Neutrophil (primary cell): ENCODE measurements around the gene ATP9B.

Experiments
- H3K27ac ChIP-seq: fragments of 200-600 bp; sonication (generic); 2 replicates; pipeline ENCODE4 v1.5.1; 2016; ENCODE audit warnings: mild to moderate bottlenecking, moderate library complexity
- H3K27me3 ChIP-seq: fragments of 200-600 bp; sonication (generic); 2 replicates; pipeline ENCODE4 v1.6.0; 2016; ENCODE audit warnings: mild to moderate bottlenecking
- H3K36me3 ChIP-seq: fragments of 200-600 bp; sonication (generic); 2 replicates; pipeline ENCODE4 v1.5.1; 2017
- H3K4me1 ChIP-seq, 2 experiments: fragments of 200-600 bp in 1 of 2; sonication (generic) in 1 of 2; 1 replicate in 1 of 2; 2 replicates in 1 of 2; pipeline versions ENCODE4 v1.5.1 to v1.6.1; 2013 to 2016; ENCODE audit warnings: low read depth in 1 of 2, low read length in 1 of 2, mild to moderate bottlenecking in 1 of 2, moderate library complexity in 1 of 2; ENCODE audit not compliant: control insufficient read depth in 1 of 2, insufficient read depth in 1 of 2
- H3K4me3 ChIP-seq, 2 experiments: fragments of 200-600 bp in 1 of 2; sonication (generic) in 1 of 2; 1 replicate in 1 of 2; 2 replicates in 1 of 2; pipeline ENCODE4 v1.5.1; 2013 to 2016; ENCODE audit warnings: low read depth in 1 of 2, low read length in 1 of 2, mild to moderate bottlenecking in 1 of 2, moderate library complexity in 1 of 2
- H3K9me3 ChIP-seq: fragments of 200-600 bp; sonication (generic); 2 replicates; pipeline ENCODE4 v1.5.1; 2016
- TF ChIP-seq, protein P1 (sequence below): fragments of 200-600 bp; sonication (generic); IDR thresholded peaks from 2 replicates; pipeline ENCODE4 v1.5.1; 2016; ENCODE audit warnings: antibody characterized with exemption

The ATP9B gene

DNA sequence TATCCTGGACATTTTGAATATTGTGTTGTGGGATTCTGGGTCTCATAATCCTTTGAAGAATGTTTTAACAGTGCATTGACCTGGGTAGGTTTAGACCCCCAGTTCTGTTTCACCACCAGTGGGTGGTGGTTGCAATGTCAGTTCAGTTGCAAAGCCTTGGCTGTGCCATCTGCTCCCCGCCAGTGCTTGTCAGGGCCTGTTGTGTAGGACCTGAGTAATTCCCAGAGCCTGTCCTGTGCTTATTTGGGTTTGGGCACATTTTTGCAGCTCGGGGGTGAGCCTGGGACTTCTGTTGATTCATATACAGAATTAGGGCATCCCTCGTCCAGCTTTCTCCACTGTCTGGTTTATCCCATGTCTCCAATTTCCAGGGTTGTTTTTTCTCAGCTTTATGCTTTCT, 24.8 kb downstream of the ATP9B start:
- H3K9me3 ChIP-seq: no peaks in the 10 kb centered on the region
- no peak overlapping the region for H3K4me3 ChIP-seq
- no peak overlapping the region for H3K27ac ChIP-seq
- H3K36me3 ChIP-seq: no peaks in the 10 kb centered on the region
- no peaks in the 10 kb centered on the region for H3K27me3 ChIP-seq
- H3K4me1 ChIP-seq: no peaks in the 10 kb centered on the region
- TF ChIP-seq, protein P1, sequence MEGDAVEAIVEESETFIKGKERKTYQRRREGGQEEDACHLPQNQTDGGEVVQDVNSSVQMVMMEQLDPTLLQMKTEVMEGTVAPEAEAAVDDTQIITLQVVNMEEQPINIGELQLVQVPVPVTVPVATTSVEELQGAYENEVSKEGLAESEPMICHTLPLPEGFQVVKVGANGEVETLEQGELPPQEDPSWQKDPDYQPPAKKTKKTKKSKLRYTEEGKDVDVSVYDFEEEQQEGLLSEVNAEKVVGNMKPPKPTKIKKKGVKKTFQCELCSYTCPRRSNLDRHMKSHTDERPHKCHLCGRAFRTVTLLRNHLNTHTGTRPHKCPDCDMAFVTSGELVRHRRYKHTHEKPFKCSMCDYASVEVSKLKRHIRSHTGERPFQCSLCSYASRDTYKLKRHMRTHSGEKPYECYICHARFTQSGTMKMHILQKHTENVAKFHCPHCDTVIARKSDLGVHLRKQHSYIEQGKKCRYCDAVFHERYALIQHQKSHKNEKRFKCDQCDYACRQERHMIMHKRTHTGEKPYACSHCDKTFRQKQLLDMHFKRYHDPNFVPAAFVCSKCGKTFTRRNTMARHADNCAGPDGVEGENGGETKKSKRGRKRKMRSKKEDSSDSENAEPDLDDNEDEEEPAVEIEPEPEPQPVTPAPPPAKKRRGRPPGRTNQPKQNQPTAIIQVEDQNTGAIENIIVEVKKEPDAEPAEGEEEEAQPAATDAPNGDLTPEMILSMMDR: no peak

DNA sequence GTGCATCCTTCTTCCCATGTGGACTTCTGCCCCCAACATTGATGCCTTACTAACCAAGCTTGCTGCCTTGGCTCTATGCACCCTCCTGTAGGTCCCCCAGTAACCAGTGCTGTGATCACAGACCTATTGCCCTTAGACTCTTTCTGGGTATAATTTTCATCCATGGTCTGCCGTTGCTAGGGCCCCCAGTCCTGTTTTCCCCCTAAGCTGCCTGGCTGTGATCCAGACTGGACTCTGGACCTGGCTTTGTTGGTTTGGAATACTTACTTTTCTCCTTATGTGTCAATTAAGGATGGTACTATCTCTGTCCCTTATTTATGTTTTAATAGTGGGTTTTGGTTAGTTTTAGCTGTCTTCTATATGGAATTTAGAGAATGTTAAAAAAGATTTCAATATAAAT, 26.0 kb downstream of the ATP9B start:
- Histone ChIP-seq H3K4me1 (no peaks in the 10 kb centered on the region), H3K36me3 (no peaks in the 10 kb centered on the region), H3K27ac (no peak overlapping the region), H3K4me3 (no peak overlapping the region), H3K27me3 (no peaks in the 10 kb centered on the region), H3K9me3 (no peaks in the 10 kb centered on the region)
- TF ChIP-seq, protein P1: no peak

DNA sequence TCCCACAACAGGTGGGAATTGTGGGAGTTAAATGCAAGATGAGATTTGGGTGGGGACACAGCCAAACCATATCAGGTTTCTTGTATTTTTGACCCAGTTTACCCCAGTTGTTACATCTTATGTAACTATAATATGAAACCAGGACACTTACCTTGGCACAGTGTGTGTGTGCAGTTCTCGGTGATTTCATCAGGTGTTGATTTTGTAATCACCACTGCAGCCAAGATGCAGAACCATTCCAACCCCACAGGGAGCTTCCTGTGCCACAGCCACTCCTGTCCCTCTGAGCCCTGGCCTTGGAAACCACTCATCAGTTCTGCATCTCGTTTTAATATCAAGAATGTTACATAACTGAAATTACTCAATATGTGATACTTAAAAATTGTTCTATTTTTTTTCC, 31.8 kb downstream of the ATP9B start:
- H3K36me3 ChIP-seq: no peaks in the 10 kb centered on the region
- H3K9me3 ChIP-seq: no peaks in the 10 kb centered on the region
- no peaks in the 10 kb centered on the region for H3K4me1 ChIP-seq
- no peak overlapping the region for H3K4me3 ChIP-seq
- no peaks in the 10 kb centered on the region for H3K27me3 ChIP-seq
- TF ChIP-seq, protein P1: no peak
- H3K27ac ChIP-seq: no peak overlapping the region

DNA sequence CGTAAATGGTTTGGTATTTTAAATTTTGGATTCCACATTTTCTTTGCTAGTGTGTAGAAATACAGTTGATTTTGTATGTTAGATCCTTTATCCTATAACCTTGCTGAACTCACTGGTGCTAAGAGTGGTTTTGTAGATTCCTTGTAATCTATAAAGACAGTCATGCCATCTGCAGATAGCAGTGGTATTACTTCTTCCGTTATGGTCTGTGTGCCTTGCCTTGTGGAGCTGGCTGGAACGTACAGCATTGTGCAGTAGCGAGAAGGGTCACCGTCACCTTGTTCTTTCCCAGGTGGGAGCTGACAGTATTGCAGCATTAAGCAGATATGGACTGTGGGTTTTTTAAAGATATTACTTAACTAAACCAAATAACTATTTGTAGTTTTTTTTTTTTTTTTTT, 33.7 kb downstream of the ATP9B start:
- Histone ChIP-seq H3K27me3 (no peaks in the 10 kb centered on the region), H3K4me1 (no peaks in the 10 kb centered on the region), H3K4me3 (no peak overlapping the region), H3K27ac (no peak overlapping the region), H3K36me3 (no peaks in the 10 kb centered on the region), H3K9me3 (no peaks in the 10 kb centered on the region)
- TF ChIP-seq, protein P1: no peak

DNA sequence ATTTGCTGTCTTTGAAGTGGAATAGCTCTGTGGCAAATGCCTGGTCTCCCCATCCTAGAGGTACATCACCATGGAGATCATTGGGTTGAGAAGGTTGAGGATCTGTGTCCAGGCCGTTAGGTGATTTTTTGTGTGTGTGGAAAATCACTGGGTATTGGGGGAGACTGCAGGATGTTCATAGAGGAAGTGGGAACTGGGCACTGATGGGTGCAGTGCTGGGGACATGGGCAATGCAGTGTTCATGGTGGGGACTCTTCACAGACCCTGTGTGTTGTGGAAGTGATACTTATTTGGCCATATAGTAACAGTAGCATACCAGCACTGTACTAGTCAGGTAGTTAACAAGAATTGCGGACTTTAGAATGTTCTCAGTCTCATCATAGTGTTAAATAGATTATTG, 34.9 kb downstream of the ATP9B start:
- no peak overlapping the region for H3K4me3 ChIP-seq
- H3K27ac ChIP-seq: no peak overlapping the region
- H3K36me3 ChIP-seq: no peaks in the 10 kb centered on the region
- H3K4me1 ChIP-seq: no peaks in the 10 kb centered on the region
- H3K27me3 ChIP-seq: no peaks in the 10 kb centered on the region
- H3K9me3 ChIP-seq: no peaks in the 10 kb centered on the region
- TF ChIP-seq, protein P1: no peak

DNA sequence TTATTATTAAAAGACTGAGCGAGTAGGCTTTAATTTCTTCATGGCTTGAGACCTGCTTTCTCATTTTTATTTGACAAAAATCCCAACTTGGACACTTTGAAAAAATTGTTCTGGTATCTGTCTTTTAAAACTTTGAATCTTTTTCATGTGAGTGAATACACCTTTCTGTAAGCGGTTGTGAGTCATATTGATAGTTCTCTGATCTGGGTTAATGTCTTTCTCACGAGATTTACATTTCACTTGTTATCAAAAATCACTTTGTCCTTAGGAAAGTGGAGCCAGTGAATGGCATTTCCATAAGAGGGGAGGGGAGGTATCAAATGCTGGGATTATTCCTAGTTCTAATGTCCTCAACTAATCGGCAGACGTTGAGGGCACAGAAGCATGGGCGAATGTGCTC, 36.3 kb downstream of the ATP9B start:
- H3K27ac ChIP-seq: no peak overlapping the region
- H3K4me1 ChIP-seq: no peaks in the 10 kb centered on the region
- TF ChIP-seq, protein P1: no peak
- no peaks in the 10 kb centered on the region for H3K36me3 ChIP-seq
- no peaks in the 10 kb centered on the region for H3K9me3 ChIP-seq
- H3K4me3 ChIP-seq: no peak overlapping the region
- no peaks in the 10 kb centered on the region for H3K27me3 ChIP-seq
